Measurements from ENCODE around the gene PRSS56. TPM values are rescaled to one million over a fixed set of nuclear protein-coding genes. Genes with fewer than 3 reads are reported as not detected.

The PRSS56 gene
- polyA plus RNA-seq (2013, experiment 1 of 2; ENCODE audit: insufficient read length): not detected
- polyA plus RNA-seq (2013, experiment 2 of 2; ENCODE audit: insufficient read length): not detected

DNA sequence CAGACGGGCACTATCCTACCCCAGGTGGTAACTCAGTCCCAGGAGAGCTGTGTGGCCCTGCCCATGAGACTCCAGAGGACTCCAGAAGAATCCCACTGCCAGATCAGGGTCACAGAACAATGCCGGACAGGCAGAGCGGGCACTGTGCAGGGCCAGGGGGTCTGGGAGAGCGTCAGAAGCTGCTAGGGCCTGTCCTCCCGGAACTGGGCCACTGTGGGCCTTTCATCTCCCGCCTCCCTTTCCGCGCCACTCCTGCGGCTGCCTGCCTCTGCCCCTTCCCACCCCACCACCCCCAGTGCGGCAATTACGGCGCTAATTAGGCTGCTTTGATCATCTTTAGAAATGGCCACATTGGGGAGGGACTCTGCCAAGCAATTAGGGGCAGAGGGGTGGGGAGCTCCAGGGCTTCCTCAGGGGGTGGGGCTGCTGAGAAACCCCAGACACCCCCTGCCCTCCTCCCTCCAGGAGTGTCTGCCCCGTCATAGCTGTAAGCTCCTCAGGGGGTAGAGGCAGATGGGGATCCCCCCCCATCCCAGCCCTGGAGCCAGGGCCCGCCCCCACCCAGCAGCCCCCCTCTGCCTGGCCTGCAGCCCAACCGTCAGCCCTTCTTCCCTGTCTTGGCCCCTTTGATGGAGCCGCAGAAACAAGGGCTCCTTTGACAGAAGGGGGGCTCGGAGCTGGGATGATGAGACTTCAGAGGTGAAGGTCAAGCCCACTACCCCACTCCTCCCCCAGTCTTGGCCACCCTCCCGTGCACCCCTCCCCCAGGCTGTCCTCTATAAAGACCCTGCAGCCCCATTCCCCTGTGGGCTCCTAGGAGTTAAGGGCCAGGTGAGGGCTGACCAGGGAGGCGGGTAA, at the start of gene PRSS56:
TSS of gene PRSS56 (plus strand) at position 808 of the 858 bp plus-strand sequence. CDS start 211 bp downstream, outside the sequence.
- no peak for DNase-seq

DNA sequence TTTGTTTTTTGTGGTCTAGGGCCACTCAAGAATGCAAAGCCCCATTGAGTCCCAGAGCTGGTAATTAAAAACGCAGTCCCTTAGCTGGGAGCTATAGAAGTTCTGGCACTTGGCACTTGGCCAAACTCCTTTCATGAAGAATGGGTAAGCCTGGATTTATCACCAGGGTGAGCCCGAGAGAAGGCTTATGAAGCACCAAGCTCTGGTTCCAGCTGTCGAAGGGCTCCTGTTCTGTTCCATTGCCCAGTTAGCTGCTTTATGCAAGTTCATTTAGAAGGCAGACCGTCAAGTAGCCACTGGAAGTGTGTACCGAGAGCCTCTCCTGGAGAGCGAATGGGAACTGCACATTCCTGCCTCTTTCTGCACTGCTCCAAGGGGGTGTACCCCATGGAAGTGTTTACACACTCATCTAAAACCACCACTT, 46.7 kb upstream of the PRSS56 start:
- DNase-seq: no peak

DNA sequence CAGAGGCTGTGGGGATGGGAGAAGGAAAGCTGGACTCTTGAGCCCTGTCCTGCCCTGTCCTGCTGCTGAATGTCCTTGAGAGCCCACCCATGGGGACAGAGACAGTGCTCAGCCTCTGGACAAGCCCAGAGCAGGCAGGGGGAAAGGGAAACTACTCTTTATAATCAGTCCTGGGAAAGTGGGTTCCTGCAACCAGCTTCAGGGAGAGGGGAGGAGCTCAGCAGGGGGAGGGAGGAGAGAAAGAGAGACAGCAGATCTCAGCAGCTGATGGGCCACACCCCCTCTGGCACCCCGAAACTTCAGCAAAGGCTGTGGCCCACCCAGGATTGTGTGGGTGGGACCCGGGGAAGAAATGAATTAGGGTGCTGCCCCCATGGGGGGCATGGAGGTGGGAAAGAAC, 44.1 kb upstream of the PRSS56 start:
- DNase-seq: no peak

DNA sequence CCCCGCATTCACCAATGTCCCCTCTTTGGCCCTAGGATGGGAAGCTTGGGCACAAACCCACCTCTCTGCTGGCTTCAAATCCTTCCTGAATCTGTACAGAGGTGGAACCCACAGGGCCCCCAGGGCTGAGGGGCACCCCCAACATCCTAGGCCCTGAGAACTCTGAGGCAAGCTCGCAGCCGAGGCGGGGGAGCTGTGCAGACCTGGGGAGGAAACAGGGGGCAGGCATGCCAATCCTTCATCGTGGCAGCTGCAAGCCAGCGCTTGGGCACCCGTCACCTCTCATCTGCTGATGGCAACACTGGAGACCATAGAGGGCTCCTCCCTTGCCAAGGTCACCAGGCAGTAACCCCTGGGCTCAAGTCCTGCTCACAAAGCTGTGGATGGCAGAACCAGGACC, 43.4 kb upstream of the PRSS56 start:
- no peak for DNase-seq

DNA sequence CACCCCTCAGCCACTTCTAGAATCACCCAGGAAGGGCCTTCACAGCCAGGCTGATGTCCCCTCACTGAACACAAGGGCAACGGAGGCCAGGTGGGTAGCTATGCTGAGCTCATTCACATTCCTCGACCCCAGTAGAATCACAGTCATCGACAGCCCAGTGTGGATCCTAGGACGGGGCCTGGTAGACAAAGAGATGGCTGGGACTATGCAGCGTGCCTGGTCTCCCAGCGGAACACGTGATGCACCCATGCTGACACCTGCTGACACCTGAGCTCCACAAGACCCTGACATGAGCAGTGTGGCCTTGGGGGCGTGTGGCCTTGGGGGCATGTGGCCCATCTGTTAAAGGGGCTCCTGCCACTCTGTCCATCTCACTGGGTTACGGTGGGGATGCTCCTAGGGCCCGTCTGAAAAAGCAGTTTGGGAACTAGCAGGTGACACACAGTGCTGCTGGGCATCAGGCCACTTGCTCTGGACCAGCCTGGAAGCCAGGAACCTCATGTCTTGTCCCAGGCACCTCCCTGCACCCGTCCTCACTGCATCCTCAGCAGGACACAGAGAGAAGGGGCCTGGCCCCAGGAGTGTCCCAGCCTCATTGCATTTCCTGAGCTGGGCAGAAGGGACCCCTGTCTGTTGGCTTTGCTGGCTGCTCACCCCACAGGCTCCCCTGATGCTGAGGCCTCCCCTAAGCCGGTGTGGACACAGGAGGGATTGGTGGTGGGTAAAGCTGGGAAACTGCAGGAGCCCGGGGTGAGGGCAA, 42.3 kb upstream of the PRSS56 start:
- no peak for DNase-seq

DNA sequence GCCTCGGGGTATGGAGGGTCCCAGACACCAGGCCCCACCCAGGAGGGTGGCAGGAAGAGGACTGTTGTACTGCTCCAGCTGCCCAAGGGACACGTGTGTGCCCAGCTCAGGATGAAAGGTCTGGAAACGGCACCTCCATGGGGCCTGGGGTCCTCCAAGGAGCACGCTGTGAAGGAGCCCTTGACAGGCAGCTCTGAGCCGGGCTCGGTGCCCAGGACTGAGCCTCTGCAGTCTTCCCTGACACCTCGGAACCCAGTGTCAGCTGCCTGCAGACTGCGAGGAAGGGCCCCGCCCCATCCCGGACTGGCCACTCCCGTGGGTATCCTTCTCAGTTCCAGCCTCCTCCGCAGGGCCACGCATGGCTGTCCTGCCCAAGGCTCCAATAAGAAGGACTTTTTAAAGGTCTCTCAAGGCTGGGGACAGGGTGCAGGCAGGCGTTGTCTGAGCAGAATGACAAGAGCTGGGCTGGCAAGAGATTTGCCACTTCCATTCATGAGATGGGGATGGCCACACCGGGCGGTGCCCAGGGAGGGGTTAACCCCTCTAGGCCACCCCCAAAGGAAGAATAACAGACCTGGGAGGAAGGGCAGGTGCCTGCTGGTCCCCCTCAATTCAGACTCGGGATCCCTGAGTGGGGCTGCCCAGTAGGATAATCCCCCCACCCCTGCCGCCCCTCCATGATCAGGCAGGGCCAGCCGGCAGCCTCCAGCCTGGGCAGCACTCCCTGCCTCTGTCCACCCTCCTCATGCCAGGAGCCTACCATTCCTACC, 41.4 kb upstream of the PRSS56 start:
- no peak for DNase-seq

DNA sequence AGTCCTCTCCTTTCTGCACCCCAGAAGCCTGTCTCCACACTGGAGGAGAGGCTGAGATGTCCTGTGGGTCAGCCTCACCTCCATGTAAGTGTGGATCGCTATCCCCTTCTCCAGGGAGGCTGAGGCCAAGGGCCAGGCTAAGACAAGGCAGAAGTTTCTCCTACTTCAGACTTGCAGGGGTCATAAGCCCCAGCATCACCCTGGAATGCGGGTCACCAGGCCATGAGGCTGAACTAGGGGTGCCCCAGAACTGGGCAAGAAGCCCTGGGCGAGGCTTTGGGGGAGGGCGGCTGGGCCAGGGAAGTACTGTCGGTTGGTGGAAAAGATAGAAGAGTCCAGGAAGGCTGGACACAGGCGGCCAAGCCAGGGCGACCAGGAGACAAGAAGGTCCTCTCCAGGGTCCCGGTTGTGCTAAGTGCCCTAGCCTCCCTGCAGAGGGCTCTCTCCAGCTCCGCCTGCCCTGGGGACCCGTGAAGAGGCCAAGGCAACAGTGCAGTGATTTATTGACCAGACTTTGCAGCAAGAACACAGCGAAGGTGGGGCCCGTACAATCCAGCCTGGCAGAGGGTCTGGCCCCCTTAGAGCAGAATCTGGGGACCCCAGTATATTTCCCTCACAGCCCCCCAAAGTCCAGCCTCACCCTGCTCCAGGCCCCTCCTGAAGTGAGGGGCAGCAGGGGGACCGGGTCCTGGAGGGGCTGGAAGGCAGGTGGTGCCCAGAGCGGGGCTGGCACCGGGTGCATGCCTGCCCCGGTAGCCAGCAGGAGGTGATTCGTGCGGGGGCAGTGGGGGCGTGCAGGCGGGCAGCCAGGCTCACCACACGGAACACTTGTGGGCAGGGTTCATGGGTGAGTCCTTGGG, 40.6 kb upstream of the PRSS56 start:
- no peak for DNase-seq

DNA sequence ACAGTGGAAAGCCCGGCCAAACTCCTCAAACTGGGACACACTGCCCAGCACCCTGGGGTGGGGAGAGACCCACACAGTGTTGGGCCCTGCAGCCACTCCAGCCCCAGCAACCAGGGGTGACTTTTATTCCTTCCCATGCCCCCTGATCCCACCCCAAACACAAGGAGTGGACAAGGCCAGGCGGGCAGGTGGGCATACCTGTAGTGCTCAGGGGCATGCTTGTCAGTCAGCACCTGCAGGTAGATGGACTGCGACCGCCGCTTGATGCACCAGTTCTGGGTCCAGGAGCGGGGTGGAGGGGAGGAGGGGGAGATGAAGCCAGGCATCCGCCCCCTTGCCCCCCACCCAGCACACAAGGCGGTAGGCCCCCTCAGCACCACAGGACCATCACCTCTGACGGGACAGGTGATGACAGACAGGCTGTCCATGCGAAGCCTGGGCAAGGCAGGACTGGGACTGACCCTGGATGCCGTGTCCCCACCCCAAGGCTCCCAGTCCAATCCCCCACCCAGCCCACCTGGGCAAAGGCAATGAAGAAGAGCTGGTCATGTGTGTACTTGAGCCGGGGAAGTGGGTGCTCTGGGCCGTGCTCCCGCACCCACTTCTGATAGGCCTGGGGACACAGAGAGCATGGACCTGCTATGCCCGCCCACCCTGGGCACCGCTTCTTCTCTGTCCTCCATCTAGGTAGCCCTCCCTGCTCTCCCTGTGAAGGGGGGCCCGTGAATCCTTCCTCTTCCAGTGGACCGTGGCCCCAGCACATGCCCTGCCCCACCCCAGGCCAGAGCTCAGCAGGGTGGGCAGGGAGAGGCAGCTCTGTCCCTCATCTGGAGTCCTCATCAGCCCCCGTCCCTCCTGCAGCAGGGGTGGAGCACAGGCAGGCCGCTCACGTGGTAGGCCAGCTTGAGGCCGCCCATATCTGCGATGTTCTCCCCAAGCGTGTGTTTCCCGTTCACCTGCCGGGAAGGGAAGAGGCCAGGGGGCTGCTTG, 39.7 kb upstream of the PRSS56 start:
- DNase-seq: no peak

DNA sequence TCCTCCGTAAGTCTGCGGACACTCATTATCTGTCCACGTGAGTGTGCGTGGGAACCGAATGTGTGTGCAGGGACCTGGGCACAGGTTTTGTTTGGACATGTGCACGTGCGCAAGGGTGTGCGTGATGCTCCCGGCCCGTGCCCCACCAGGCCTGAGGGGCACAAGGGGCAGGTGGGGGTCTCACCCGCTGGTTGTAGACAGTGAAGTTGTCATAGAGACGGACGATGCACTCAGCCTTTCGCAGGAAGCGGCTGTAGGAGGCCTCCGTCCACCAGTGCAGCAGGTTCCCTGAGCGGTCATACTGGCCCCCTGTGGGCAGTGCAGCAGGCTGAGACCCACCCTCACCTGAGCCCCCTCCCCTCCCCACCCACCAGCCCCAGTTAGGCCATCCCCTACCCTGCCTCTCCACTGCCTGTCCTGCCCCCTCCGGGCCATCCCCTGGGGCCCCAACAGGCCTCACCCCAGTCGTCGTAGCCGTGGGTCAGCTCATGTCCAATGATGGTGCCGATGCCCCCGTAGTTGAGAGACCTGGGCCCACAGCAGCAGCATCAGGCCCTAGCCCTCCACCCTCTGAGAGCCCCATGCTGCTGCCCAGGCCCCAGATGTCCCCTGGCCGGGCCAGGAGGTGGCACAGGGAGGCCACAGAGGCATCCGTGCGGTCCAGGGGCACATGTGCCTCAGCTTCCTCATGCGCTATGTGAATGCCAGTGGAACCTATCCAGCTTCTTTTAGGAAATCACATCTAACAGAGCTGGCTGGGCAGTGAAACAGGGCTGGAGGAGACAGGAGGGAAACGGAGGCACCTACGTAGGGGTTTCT, 38.7 kb upstream of the PRSS56 start:
- no peak for DNase-seq

DNA sequence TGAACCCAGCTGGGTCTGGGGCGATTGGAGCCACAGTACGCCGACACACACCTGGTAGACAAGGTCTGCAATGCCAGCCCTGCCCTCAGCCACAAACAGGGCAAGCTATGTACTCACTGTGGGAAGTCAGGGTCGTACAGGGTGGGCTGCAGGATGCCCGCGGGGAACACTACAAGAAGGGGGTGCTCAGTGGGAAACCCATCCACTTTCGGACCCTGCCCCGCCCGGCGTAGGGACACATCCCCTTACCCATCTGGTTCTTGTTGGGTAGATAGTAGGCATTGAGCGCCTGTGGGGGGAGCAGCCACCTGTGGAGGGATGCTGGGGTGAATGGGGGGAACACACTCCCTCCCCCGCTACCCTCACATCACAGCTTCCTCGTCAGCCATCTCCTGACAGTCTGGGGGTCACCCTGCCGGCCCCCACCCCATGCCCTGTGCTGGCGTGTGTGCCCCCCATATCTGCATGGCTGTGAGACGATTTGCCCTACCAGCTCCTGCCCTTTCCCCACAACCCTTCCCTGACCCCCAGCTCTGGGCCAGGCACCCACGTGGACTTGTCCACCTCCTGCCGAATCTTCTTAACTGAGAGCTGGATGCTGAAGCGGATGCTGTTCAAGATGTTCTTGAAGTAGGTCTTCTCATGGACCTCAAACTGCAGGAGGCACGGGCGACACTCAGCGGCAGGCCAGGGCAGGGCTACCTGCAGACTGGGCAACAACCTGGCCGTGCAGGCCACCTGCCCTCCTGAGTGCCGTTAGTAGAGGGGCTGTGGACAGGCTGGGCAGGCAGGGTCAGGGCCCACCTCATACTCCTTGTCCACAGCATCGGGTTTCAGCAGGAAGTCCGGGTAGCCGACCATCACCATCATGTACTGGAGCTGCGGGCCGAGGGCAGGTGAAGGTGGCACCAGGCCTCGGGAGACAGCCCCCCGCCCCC, 37.6 kb upstream of the PRSS56 start:
- no peak for DNase-seq

DNA sequence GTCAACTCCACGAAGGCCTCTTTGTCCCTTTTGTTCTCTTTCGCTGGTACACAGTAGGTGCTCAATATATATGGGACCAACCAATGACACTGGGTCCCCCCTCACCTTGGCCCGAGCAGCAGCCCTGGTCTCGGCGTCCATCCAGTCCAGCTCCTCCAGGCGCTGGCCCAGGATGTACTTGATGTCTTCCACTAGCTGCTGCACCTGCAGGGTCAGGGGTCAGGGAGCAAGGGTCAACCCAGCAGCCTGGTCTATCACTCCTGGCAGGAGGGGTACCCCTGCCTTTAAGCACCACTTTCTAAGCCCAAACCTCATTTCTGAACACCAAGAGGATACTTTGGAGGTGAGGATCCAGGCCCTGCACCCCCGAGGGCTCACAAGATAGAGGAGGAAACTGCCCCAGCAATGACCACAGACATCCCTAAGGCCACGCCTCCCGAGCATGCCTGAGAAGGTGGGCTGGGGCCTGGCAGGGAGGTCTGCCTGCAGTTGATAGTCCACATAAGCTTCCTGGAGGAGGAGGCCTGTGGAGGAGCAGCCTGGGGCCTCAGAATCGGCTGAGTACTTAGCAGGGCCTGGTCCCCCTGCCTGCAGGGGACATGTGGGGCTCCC, 36.8 kb upstream of the PRSS56 start:
- DNase-seq: no peak

DNA sequence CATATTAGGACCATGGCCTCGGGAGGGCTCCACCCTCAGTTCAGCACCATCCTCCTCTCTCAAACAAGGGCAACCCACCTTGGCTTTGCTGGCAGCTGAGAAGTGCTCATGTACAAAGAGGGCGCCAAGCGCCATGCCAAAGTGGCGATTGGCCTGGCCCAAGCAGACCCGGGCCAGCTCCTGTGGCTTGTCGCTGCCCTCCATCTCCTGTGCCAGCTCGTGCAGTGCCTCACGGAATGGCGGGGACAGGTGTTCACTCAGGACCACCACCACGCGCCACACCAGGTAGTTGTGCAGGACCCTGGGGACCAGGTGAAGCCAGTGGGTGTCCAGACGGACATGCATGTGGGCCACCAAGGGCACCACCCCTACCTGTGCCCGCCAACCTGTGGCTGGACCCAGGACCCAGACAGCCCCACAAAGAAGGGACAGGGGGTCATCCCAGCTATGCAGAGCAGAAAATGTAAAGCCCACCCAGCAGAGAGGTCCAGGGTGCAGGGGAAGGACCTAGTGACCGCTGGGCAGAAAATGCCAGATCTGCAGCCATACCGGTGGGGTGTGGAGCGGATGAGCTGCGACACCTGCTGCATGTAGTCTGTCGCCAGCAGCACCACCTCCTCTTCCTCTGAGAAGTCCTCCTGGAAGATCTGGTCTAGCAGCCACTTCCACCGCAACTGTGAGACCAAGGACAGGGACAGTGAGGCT, 36.1 kb upstream of the PRSS56 start:
- no peak for DNase-seq

DNA sequence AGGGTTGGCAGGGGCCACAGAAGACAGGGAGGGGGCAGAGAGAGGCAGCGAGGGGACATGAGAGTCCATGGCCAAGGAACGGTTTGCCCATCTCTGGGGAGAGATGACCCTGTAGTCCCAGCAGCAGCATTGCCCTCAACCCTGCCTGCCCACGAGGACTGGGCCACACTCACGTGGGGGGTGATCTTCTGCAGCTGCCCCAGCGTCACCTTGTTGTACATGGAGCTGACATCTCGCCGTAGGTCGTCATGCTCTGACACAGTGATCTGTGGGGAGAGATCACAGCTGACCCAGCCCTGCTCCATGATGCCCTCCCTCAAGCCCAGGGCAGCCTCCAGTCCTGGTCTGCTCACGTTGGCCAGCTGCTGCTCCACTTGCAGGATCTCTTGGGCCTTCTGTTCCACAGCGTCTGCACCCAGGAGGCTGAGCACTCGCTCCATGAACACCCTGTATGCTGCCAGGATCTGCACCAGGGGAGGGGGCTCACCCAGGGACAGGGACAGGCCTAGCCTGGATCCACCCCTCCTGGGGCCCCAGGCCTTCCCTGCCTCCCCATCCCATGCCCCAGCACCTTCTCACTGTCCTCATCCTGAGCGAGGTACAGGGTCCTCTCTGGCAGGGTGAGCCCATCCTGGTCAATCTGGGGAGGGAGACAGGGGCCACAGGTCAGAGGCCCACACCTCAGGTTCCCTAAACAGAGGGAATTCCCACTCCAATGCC, 35.4 kb upstream of the PRSS56 start:
- no peak for DNase-seq

DNA sequence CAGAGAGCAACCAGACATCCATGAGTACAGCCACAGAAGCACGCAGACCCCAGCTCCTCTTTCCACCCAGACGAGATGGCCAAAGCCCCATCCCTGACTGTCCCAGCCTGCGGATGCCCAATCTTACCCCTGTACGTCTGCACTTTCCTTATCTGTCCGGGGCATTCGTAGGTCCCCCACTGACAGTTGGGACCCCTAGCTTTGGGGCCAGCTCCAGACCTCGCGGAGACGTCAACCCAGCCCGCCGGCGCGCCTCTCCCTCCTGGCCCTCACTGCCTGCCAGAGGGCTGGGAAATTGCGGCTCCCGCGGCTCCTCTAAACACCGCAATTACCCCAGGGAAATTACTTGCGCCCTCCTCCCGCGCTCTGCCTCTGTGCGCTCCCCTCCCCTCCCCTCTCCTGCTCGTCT, 34.8 kb upstream of the PRSS56 start:
- DNase-seq: no peak

DNA sequence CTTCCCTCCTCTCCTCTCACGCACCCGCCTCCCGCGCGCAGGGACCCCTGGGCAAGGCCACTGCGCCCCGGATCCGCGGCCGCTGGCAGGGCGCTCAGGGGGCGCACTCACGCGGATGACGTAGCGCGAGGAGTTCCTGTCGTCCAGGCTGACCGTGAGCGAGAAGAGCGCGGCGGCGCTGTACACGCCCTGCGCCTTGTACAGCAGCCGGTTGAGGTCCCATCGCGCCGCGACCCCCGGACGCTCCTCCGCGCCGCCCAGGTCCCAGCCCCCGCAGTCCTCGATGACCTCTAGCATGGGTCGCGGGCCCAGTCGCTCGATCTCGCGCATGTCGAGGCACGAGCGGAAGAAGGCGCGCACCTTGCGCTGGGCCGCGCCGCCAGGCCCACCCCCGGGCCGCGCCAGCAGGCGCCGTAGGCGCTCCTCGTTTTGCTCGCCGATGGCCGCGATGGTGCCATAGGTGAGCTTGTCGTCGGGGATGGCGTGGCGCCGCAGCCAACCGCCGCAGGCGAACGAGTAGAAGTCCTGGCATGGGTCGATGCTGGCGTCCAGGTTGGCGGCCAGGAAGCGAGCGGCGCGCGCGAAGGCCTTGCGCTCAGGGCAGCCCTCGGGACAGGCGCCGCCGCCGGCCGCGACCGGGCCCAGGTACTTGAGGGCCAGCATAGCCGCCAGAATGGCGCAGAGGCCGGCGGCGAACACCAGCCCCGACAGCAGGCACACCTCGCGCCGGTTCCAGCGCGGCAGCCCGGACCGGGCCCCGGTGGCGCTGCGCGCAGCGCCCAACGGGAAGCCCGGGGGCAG, 34.2 kb upstream of the PRSS56 start:
- DNase-seq: no peak
